ENCODE results near the gene MLNR.

DNA sequence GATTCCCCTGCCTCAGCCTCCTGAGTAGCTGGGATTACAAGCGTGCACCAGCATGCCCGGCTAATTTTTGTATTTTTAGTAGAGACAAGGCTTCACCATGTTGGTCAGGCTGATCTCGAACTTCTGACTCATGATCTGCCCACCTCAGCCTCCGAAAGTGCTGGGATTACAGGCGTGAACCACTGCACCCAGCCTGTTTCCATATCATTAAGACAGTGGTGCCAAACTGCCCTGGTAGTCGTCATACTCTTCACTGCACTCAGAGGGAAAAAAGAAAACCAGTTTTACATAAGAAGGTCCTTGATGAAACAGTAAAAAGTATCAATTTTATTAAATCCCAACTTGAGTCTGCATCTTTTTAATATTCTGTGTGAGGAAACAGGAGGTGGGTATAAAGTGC is 42.5 kb downstream of the MLNR start:
- TF ChIP-seq CTCF (IDR thresholded peaks at IDR 0.05) (no peak), POLR2A (IDR thresholded peaks at IDR 0.05) (no peak)

Data from Peyer's patch (tissue), 4 donors.